ENCODE data around the gene SNRPB. TPM values are rescaled to one million over a fixed set of nuclear protein-coding genes. Genes with fewer than 3 reads are reported as not detected.
"Not testable (repeated sequence)": the region's sequence is repeated elsewhere in the genome, so short reads cannot be mapped to it uniquely, and the experiment has no call there.

Gene SNRPB
- total RNA-seq, 1 donor from 2014 or later, result 280 TPM

GRCh38 chr20:2507464-2507863, 36.9 kb upstream of the SNRPB start:
- H3K27me3 ChIP-seq (ENCODE audit: control insufficient read depth, insufficient read depth, low read length), result no peaks in the 10 kb centered on the region
- FAIRE-seq (no peak), DNase-seq (ENCODE audit: low read depth) (no peak)
- no peak for TF ChIP-seq CTCF (IDR thresholded peaks at IDR 0.05; ENCODE audit: insufficient read depth, low read length, severe bottlenecking)
- no peak overlapping the region for H3K4me3 ChIP-seq (ENCODE audit: low read depth, low read length)
- no peaks in the 10 kb centered on the region for H3K36me3 ChIP-seq (ENCODE audit: control insufficient read depth, insufficient read depth, low read length)

- FAIRE-seq; DNase-seq (ENCODE audit: low read depth); H3K4me3 ChIP-seq (ENCODE audit: low read depth, low read length); H3K36me3 ChIP-seq (ENCODE audit: control insufficient read depth, insufficient read depth, low read length); H3K27me3 ChIP-seq (ENCODE audit: control insufficient read depth, insufficient read depth, low read length): not testable (repeated sequence)
Measured at GRCh38 chr20:2506426-2506825, 35.8 kb upstream of the SNRPB start.

GRCh38 chr20:2504803-2505202, 34.2 kb upstream of the SNRPB start:
- H3K36me3 ChIP-seq (ENCODE audit: control insufficient read depth, insufficient read depth, low read length); DNase-seq (ENCODE audit: low read depth); FAIRE-seq; H3K27me3 ChIP-seq (ENCODE audit: control insufficient read depth, insufficient read depth, low read length); H3K4me3 ChIP-seq (ENCODE audit: low read depth, low read length): not testable (repeated sequence)

GRCh38 chr20:2502808-2503384, 32.3 kb upstream of the SNRPB start:
- not testable (repeated sequence) for FAIRE-seq; DNase-seq (ENCODE audit: low read depth); H3K4me3 ChIP-seq (ENCODE audit: low read depth, low read length)

GRCh38 chr20:2485661-2486060, 15.1 kb upstream of the SNRPB start:
- FAIRE-seq (no peak), DNase-seq (ENCODE audit: low read depth) (no peak)
- no peak for TF ChIP-seq CTCF (IDR thresholded peaks at IDR 0.05; ENCODE audit: insufficient read depth, low read length, severe bottlenecking)
- no peak overlapping the region for H3K4me3 ChIP-seq (ENCODE audit: low read depth, low read length)
- peaks cover 12% of the 10 kb centered on the region for H3K36me3 ChIP-seq (ENCODE audit: control insufficient read depth, insufficient read depth, low read length)
- H3K27me3 ChIP-seq (ENCODE audit: control insufficient read depth, insufficient read depth, low read length), result no peaks in the 10 kb centered on the region

More at GRCh38 chr20:2502808-2503384, 32.3 kb upstream of the SNRPB start:
- H3K36me3 ChIP-seq (ENCODE audit: control insufficient read depth, insufficient read depth, low read length); H3K27me3 ChIP-seq (ENCODE audit: control insufficient read depth, insufficient read depth, low read length): not testable (repeated sequence)

GRCh38 chr20:2485080-2485479, 14.5 kb upstream of the SNRPB start:
- TF ChIP-seq CTCF (IDR thresholded peaks at IDR 0.05; ENCODE audit: insufficient read depth, low read length, severe bottlenecking), result no peak
- Histone ChIP-seq H3K36me3 (ENCODE audit: control insufficient read depth, insufficient read depth, low read length) (peaks cover 12% of the 10 kb centered on the region), H3K4me3 (ENCODE audit: low read depth, low read length) (no peak overlapping the region), H3K27me3 (ENCODE audit: control insufficient read depth, insufficient read depth, low read length) (no peaks in the 10 kb centered on the region)
- DNase-seq (ENCODE audit: low read depth), result no peak
- FAIRE-seq, result no peak

- DNase-seq (ENCODE audit: low read depth) (no peak), FAIRE-seq (no peak)
- Histone ChIP-seq H3K4me3 (ENCODE audit: low read depth, low read length) (no peak overlapping the region), H3K27me3 (ENCODE audit: control insufficient read depth, insufficient read depth, low read length) (no peaks in the 10 kb centered on the region), H3K36me3 (ENCODE audit: control insufficient read depth, insufficient read depth, low read length) (peaks cover 10% of the 10 kb centered on the region)
- no peak for TF ChIP-seq CTCF (IDR thresholded peaks at IDR 0.05; ENCODE audit: insufficient read depth, low read length, severe bottlenecking)
Measured at GRCh38 chr20:2483504-2483903, 12.9 kb upstream of the SNRPB start.
